ENCODE measurements around the gene RRAGC. TPM values are rescaled to one million over a fixed set of nuclear protein-coding genes. Genes with fewer than 3 reads are reported as not detected.

RRAGC gene
- total RNA-seq, 1 donor from 2014 or later = 24.6 TPM

GRCh38 chr1:38793299-38793698 is 66.3 kb downstream of the RRAGC start:
- DNase-seq (ENCODE audit: missing footprints) (no peak), ATAC-seq (no peak)
- intact Hi-C loops (cut with DNase I) = no loop called here

GRCh38 chr1:38791892-38792291 is 67.7 kb downstream of the RRAGC start:
- ATAC-seq = no peak
- intact Hi-C loops (cut with DNase I) = no loop called here
- no peak for DNase-seq (ENCODE audit: missing footprints)

GRCh38 chr1:38791164-38791515 is 68.4 kb downstream of the RRAGC start:
- intact Hi-C loops (cut with DNase I) = no loop called here
- no peak for ATAC-seq
- DNase-seq (ENCODE audit: missing footprints) = no peak

- ATAC-seq (no peak), DNase-seq (ENCODE audit: missing footprints) (no peak)
- intact Hi-C loops (cut with DNase I) = no loop called here
Measured at GRCh38 chr1:38790422-38791163, 69.0 kb downstream of the RRAGC start.

GRCh38 chr1:38789498-38790169 is 69.9 kb downstream of the RRAGC start:
- intact Hi-C loops (cut with DNase I) = no loop called here
- no peak for DNase-seq (ENCODE audit: missing footprints)
- no peak for ATAC-seq

- ATAC-seq (no peak), DNase-seq (ENCODE audit: missing footprints) (no peak)
- intact Hi-C loops (cut with DNase I) = no loop called here
Measured at GRCh38 chr1:38788341-38789336, 70.9 kb downstream of the RRAGC start.

Other genes with a start within 250 kb of the RRAGC start
- 16.8 TPM for gene MYCBP, start 13.6 kb upstream of the RRAGC start, total RNA-seq
- gene GJA9, start 21.8 kb upstream of the RRAGC start, total RNA-seq = not detected
- 0.14 TPM for gene RHBDL2, start 82.1 kb upstream of the RRAGC start, total RNA-seq
- gene AKIRIN1, start 131.5 kb upstream of the RRAGC start, total RNA-seq = 65.7 TPM
- 776 TPM for gene NDUFS5, start 166.6 kb upstream of the RRAGC start, total RNA-seq

Data from Right ventricle myocardium inferior (tissue), 1 donor.